ENCODE results near the gene ELP6. TPM values are rescaled to one million over a fixed set of nuclear protein-coding genes. Genes with fewer than 3 reads are reported as not detected.
A peak's percentile ranks its signal among the peaks of the same experiment; 100 is the strongest.

Gene ELP6
- total and polyA plus RNA-seq, 9 of the 15 experiments (the other 6 are each of a cell fraction or from before 2014, with no cell fraction given): 76.9 to 198 (median 83.3) TPM

DNA sequence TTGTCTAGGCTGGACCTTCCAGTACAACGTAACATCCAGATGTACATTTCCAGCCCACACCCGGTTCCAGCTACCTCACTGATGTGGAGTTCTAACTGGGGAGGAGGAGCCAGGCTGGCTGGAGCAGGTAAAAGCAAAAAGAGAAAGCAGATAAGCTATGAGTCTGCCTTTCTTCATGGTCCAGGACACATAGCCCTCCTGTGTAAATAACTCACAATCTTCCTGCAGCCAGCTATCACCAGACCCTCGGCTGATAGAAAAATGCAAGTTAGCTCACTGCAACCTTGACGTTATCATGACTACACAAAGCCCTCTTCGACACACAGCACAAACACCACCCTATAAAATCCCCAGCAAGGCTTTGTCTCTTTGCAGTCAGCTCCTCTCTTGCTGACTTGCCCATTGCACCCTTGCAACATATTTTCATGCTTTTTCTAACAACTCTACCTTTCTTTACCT lies 20.5 kb upstream of the ELP6 start (continued):
- TF ChIP-seq FOSL1 (tag; conservative IDR thresholded peaks at IDR 0.05) (no peak), MEIS2 (IDR thresholded peaks at IDR 0.05; ENCODE audit: partially characterized antibody) (peak; percentile 67), ASH1L (IDR thresholded peaks at IDR 0.05; ENCODE audit: borderline replicate concordance, low read depth, partially characterized antibody) (no peak), GTF2A2 (tag; IDR thresholded peaks at IDR 0.05) (no peak), MTF1 (CRISPR knock-in tag; IDR thresholded peaks at IDR 0.05; ENCODE audit: borderline replicate concordance) (no peak), ZNF124 (CRISPR knock-in tag; IDR thresholded peaks at IDR 0.05) (no peak), POU5F1 (IDR thresholded peaks at IDR 0.05; ENCODE audit: borderline replicate concordance, low read depth, low read length, partially characterized antibody) (no peak), TBL1XR1 (IDR thresholded peaks at IDR 0.05; ENCODE audit: low read length in 2 of 2) (no peak), KHSRP (IDR thresholded peaks at IDR 0.05) (no peak), SMARCA4 (IDR thresholded peaks at IDR 0.05) (peak; percentile 76), CHD2 (IDR thresholded peaks at IDR 0.05; ENCODE audit: low read depth, low read length) (no peak)
- TF ChIP-seq, protein P1, sequence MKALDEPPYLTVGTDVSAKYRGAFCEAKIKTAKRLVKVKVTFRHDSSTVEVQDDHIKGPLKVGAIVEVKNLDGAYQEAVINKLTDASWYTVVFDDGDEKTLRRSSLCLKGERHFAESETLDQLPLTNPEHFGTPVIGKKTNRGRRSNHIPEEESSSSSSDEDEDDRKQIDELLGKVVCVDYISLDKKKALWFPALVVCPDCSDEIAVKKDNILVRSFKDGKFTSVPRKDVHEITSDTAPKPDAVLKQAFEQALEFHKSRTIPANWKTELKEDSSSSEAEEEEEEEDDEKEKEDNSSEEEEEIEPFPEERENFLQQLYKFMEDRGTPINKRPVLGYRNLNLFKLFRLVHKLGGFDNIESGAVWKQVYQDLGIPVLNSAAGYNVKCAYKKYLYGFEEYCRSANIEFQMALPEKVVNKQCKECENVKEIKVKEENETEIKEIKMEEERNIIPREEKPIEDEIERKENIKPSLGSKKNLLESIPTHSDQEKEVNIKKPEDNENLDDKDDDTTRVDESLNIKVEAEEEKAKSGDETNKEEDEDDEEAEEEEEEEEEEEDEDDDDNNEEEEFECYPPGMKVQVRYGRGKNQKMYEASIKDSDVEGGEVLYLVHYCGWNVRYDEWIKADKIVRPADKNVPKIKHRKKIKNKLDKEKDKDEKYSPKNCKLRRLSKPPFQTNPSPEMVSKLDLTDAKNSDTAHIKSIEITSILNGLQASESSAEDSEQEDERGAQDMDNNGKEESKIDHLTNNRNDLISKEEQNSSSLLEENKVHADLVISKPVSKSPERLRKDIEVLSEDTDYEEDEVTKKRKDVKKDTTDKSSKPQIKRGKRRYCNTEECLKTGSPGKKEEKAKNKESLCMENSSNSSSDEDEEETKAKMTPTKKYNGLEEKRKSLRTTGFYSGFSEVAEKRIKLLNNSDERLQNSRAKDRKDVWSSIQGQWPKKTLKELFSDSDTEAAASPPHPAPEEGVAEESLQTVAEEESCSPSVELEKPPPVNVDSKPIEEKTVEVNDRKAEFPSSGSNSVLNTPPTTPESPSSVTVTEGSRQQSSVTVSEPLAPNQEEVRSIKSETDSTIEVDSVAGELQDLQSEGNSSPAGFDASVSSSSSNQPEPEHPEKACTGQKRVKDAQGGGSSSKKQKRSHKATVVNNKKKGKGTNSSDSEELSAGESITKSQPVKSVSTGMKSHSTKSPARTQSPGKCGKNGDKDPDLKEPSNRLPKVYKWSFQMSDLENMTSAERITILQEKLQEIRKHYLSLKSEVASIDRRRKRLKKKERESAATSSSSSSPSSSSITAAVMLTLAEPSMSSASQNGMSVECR (CRISPR knock-in tag; IDR thresholded peaks at IDR 0.05): no peak
- TF ChIP-seq, protein P2, sequence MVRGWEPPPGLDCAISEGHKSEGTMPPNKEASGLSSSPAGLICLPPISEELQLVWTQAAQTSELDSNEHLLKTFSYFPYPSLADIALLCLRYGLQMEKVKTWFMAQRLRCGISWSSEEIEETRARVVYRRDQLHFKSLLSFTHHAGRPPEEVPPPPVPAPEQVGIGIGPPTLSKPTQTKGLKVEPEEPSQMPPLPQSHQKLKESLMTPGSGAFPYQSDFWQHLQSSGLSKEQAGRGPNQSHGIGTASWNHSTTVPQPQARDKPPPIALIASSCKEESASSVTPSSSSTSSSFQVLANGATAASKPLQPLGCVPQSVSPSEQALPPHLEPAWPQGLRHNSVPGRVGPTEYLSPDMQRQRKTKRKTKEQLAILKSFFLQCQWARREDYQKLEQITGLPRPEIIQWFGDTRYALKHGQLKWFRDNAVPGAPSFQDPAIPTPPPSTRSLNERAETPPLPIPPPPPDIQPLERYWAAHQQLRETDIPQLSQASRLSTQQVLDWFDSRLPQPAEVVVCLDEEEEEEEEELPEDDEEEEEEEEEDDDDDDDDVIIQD (CRISPR knock-in tag; IDR thresholded peaks at IDR 0.05): no peak
- TF ChIP-seq, protein P3, sequence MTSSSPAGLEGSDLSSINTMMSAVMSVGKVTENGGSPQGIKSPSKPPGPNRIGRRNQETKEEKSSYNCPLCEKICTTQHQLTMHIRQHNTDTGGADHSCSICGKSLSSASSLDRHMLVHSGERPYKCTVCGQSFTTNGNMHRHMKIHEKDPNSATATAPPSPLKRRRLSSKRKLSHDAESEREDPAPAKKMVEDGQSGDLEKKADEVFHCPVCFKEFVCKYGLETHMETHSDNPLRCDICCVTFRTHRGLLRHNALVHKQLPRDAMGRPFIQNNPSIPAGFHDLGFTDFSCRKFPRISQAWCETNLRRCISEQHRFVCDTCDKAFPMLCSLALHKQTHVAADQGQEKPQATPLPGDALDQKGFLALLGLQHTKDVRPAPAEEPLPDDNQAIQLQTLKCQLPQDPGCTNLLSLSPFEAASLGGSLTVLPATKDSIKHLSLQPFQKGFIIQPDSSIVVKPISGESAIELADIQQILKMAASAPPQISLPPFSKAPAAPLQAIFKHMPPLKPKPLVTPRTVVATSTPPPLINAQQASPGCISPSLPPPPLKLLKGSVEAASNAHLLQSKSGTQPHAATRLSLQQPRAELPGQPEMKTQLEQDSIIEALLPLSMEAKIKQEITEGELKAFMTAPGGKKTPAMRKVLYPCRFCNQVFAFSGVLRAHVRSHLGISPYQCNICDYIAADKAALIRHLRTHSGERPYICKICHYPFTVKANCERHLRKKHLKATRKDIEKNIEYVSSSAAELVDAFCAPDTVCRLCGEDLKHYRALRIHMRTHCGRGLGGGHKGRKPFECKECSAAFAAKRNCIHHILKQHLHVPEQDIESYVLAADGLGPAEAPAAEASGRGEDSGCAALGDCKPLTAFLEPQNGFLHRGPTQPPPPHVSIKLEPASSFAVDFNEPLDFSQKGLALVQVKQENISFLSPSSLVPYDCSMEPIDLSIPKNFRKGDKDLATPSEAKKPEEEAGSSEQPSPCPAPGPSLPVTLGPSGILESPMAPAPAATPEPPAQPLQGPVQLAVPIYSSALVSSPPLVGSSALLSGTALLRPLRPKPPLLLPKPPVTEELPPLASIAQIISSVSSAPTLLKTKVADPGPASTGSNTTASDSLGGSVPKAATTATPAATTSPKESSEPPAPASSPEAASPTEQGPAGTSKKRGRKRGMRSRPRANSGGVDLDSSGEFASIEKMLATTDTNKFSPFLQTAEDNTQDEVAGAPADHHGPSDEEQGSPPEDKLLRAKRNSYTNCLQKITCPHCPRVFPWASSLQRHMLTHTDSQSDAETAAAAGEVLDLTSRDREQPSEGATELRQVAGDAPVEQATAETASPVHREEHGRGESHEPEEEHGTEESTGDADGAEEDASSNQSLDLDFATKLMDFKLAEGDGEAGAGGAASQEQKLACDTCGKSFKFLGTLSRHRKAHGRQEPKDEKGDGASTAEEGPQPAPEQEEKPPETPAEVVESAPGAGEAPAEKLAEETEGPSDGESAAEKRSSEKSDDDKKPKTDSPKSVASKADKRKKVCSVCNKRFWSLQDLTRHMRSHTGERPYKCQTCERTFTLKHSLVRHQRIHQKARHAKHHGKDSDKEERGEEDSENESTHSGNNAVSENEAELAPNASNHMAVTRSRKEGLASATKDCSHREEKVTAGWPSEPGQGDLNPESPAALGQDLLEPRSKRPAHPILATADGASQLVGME (CRISPR knock-in tag; IDR thresholded peaks at IDR 0.05): no peak
- TF ChIP-seq, protein P4, sequence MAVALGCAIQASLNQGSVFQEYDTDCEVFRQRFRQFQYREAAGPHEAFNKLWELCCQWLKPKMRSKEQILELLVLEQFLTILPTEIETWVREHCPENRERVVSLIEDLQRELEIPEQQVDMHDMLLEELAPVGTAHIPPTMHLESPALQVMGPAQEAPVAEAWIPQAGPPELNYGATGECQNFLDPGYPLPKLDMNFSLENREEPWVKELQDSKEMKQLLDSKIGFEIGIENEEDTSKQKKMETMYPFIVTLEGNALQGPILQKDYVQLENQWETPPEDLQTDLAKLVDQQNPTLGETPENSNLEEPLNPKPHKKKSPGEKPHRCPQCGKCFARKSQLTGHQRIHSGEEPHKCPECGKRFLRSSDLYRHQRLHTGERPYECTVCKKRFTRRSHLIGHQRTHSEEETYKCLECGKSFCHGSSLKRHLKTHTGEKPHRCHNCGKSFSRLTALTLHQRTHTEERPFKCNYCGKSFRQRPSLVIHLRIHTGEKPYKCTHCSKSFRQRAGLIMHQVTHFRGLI (CRISPR knock-in tag; IDR thresholded peaks at IDR 0.05): no peak
